ENCODE results near the gene OR2K2. TPM values are rescaled to one million over a fixed set of nuclear protein-coding genes. Genes with fewer than 3 reads are reported as not detected.
A peak's percentile ranks its signal among the peaks of the same experiment; 100 is the strongest.

The OR2K2 gene
- total RNA-seq, 4 donors from 2014 or later = not detected

GRCh38 chr9:111366978-111367377 is 37.0 kb upstream of the OR2K2 start:
- H3K4me1 ChIP-seq = no peaks in the 10 kb centered on the region
- H3K27ac ChIP-seq (replicated peaks in 1 of 4) = no peak overlapping the region
- H3K27me3 ChIP-seq = no peaks in the 10 kb centered on the region
- H3K4me3 ChIP-seq = no peak overlapping the region
- H3K36me3 ChIP-seq = peaks cover 49 to 100% (median 96%) of the 10 kb centered on the region in 4 donors
- 96% methylated on average over 1 of the region's 1 CpG for WGBS
- H3K9me3 ChIP-seq = no peaks in the 10 kb centered on the region
- intact Hi-C loops (cut with DNase I) = no loop called here
- no peak for DNase-seq (ENCODE audit: extremely low spot score)
- TF ChIP-seq POLR2AphosphoS5 (IDR thresholded peaks at IDR 0.05) = no peak
- TF ChIP-seq, protein P1, sequence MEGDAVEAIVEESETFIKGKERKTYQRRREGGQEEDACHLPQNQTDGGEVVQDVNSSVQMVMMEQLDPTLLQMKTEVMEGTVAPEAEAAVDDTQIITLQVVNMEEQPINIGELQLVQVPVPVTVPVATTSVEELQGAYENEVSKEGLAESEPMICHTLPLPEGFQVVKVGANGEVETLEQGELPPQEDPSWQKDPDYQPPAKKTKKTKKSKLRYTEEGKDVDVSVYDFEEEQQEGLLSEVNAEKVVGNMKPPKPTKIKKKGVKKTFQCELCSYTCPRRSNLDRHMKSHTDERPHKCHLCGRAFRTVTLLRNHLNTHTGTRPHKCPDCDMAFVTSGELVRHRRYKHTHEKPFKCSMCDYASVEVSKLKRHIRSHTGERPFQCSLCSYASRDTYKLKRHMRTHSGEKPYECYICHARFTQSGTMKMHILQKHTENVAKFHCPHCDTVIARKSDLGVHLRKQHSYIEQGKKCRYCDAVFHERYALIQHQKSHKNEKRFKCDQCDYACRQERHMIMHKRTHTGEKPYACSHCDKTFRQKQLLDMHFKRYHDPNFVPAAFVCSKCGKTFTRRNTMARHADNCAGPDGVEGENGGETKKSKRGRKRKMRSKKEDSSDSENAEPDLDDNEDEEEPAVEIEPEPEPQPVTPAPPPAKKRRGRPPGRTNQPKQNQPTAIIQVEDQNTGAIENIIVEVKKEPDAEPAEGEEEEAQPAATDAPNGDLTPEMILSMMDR (IDR thresholded peaks at IDR 0.05) = no peak
- no peak for TF ChIP-seq POLR2A (IDR thresholded peaks at IDR 0.05; ENCODE audit: low read depth)
- no peak for TF ChIP-seq EP300 (IDR thresholded peaks at IDR 0.05)

GRCh38 chr9:111362526-111362925 is 32.5 kb upstream of the OR2K2 start:
- TF ChIP-seq POLR2A (IDR thresholded peaks at IDR 0.05; ENCODE audit: low read depth) (no peak), POLR2AphosphoS5 (IDR thresholded peaks at IDR 0.05) (no peak)
- Histone ChIP-seq H3K4me1 (peaks cover 0 to 3% (median 0%) of the 10 kb centered on the region in 4 donors), H3K27ac (replicated peaks in 1 of 4) (no peak overlapping the region), H3K36me3 (peaks cover 24 to 77% (median 65%) of the 10 kb centered on the region in 4 donors), H3K27me3 (no peaks in the 10 kb centered on the region), H3K9me3 (no peaks in the 10 kb centered on the region), H3K4me3 (no peak overlapping the region)
- DNase-seq (ENCODE audit: extremely low spot score) = no peak
- 88% methylated on average over 5 of the region's 5 CpGs for WGBS
- intact Hi-C loops (cut with DNase I) = no loop called here

DNA sequence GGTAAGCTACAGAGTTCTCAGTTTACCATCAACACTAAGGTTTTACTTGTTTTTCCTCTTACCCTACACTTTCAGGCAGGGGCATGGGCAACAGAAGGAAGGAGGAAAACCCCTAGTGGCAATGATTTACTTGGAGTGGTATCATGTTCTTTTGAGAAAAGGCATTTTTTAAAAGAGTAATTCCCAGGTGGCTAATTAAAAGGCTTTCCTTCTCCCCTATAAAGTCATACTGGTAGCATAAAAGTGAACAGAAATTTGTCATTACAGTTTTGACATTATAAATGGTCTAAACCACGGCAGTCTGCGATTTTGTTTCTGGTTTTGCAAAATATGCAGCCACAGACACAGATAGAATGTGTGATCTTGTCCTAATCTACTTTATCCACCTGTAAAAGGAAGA is 30.9 kb upstream of the OR2K2 start:
- TF ChIP-seq POLR2A (IDR thresholded peaks at IDR 0.05; ENCODE audit: low read depth) (no peak), EP300 (IDR thresholded peaks at IDR 0.05) (no peak), POLR2AphosphoS5 (IDR thresholded peaks at IDR 0.05) (no peak)
- TF ChIP-seq, protein P1 (IDR thresholded peaks at IDR 0.05) = no peak
- 82% methylated on average over 2 of the region's 2 CpGs for WGBS
- no peak overlapping the region for H3K4me3 ChIP-seq
- no peak overlapping the region for H3K27ac ChIP-seq (replicated peaks in 1 of 4)
- DNase-seq (ENCODE audit: extremely low spot score) = no peak
- intact Hi-C loops (cut with DNase I) = no loop called here
- no peaks in the 10 kb centered on the region for H3K27me3 ChIP-seq
- H3K4me1 ChIP-seq = peaks cover 0 to 14% (median 9%) of the 10 kb centered on the region in 4 donors
- H3K36me3 ChIP-seq = peaks cover 22 to 61% (median 49%) of the 10 kb centered on the region in 4 donors
- no peaks in the 10 kb centered on the region for H3K9me3 ChIP-seq

DNA sequence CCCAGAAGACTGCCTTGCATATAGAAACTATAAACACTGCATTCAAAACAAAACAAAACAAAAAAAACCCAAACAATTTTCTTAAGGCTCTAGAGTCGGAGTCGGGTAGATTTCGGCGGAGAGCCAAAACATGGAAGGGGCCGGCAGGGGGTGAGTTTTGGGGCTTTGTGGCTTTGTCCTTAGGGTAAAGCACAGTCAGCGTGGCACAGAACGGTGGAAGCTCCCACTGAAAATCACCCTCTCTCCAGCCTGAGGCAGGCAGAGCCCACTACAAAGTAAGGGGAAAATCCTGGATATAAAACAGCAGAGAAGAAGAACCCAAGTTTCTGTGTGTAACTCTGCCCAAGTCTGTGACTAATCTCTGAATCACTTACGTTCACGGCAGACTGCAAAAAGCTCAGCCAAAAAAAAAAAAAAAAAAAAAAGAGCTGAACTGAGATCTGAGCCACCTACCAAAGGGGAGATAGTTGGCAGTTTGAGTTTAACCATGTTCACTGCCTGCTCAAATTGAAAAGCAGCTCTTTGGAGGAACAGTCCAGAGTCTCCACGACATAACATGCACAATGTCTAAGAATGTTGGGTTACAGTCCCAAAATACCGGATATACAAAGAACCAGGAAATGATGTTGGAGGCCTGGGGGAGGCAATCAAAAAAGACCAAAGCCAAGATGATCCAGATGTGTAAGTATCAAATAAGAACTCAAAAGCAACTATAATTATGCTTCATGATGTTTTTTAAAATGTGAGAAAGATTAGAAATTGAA is 26.6 kb upstream of the OR2K2 start:
- no peak for TF ChIP-seq POLR2A (IDR thresholded peaks at IDR 0.05; ENCODE audit: low read depth)
- intact Hi-C loops (cut with DNase I) = no loop called here
- H3K9me3 ChIP-seq = no peaks in the 10 kb centered on the region

GRCh38 chr9:111352545-111352944 is 22.5 kb upstream of the OR2K2 start:
- Histone ChIP-seq H3K36me3 (no peaks in the 10 kb centered on the region), H3K4me1 (peaks cover 0 to 13% (median 9%) of the 10 kb centered on the region in 4 donors), H3K9me3 (no peaks in the 10 kb centered on the region), H3K27ac (replicated peaks in 1 of 4) (no peak overlapping the region), H3K27me3 (no peaks in the 10 kb centered on the region), H3K4me3 (no peak overlapping the region)
- WGBS = 66% methylated on average over 2 of the region's 2 CpGs
- TF ChIP-seq POLR2AphosphoS5 (IDR thresholded peaks at IDR 0.05) (no peak), POLR2A (IDR thresholded peaks at IDR 0.05; ENCODE audit: low read depth) (no peak), EP300 (IDR thresholded peaks at IDR 0.05) (no peak)
- TF ChIP-seq, protein P1 (IDR thresholded peaks at IDR 0.05) = no peak
- intact Hi-C loops (cut with DNase I) = no loop called here
- no peak for DNase-seq (ENCODE audit: extremely low spot score)

More for the DNA sequence above, 26.6 kb upstream of the OR2K2 start:
- no peak for DNase-seq (ENCODE audit: extremely low spot score)
- peak overlapping the region in 3 of 4 donors; percentile 25 to 35 (median 30) for H3K27ac ChIP-seq (replicated peaks in 1 of 4)
- H3K4me1 ChIP-seq = peaks cover 0 to 16% (median 9%) of the 10 kb centered on the region in 4 donors
- peak overlapping the region in 3 of 4 donors; percentile 28 to 41 (median 34) for H3K4me3 ChIP-seq
- H3K36me3 ChIP-seq = peaks cover 5 to 19% (median 9%) of the 10 kb centered on the region in 4 donors
- WGBS = 41% methylated on average over 11 of the region's 11 CpGs
- H3K27me3 ChIP-seq = no peaks in the 10 kb centered on the region
